HG03045 (cell line): ENCODE measurements around the gene ITGB6.

Source experiments
- ATAC-seq: cut with Tn5 transposase; IDR thresholded peaks from one replicate; pipeline ENCODE4 v1.9.1; 2021; ENCODE audit warnings: mild to moderate bottlenecking, moderate library complexity; ENCODE audit not compliant: unreplicated experiment

ITGB6 gene

GRCh38 chr2:160199683-160200389 is at the start of gene ITGB6:
ITGB6 (minus strand) TSS chr2:160200272; CDS start chr2:160200063, 209 bp downstream.
- no peak for ATAC-seq

- no peak for ATAC-seq
Observed at GRCh38 chr2:160247296-160248035, 47.4 kb upstream of the ITGB6 start.

- ATAC-seq = no peak
Observed at GRCh38 chr2:160246356-160246755, 46.3 kb upstream of the ITGB6 start.

- no peak for ATAC-seq
Observed at GRCh38 chr2:160245614-160246155, 45.6 kb upstream of the ITGB6 start.

- ATAC-seq = no peak
Observed at GRCh38 chr2:160242893-160243564, 43.0 kb upstream of the ITGB6 start.

- no peak for ATAC-seq
Observed at GRCh38 chr2:160241251-160242137, 41.4 kb upstream of the ITGB6 start.

- no peak for ATAC-seq
Observed at GRCh38 chr2:160239436-160239835, 39.4 kb upstream of the ITGB6 start.

- no peak for ATAC-seq
Observed at GRCh38 chr2:160238392-160238791, 38.3 kb upstream of the ITGB6 start.

GRCh38 chr2:160232905-160233475 is 32.9 kb upstream of the ITGB6 start:
- no peak for ATAC-seq

- no peak for ATAC-seq
Observed at GRCh38 chr2:160229591-160229990, 29.5 kb upstream of the ITGB6 start.

GRCh38 chr2:160228141-160228917 is 28.3 kb upstream of the ITGB6 start:
- no peak for ATAC-seq

- ATAC-seq = no peak
Observed at GRCh38 chr2:160227293-160227915, 27.3 kb upstream of the ITGB6 start.

GRCh38 chr2:160226367-160226766 is 26.3 kb upstream of the ITGB6 start:
- no peak for ATAC-seq

GRCh38 chr2:160225722-160226121 is 25.6 kb upstream of the ITGB6 start:
- ATAC-seq = no peak

GRCh38 chr2:160224507-160224906 is 24.4 kb upstream of the ITGB6 start:
- ATAC-seq = peak; percentile 16

- peak; percentile 96 for ATAC-seq
Observed at GRCh38 chr2:160224060-160224459, 24.0 kb upstream of the ITGB6 start.

- no peak for ATAC-seq
Observed at GRCh38 chr2:160223560-160223959, 23.5 kb upstream of the ITGB6 start.

GRCh38 chr2:160222546-160223283 is 22.6 kb upstream of the ITGB6 start:
- ATAC-seq = no peak
